Mesenchymal stem cell (in vitro differentiated cells and primary cell): ENCODE results near the gene CIRBP.
A peak's percentile ranks its signal among the peaks of the same experiment; 100 is the strongest.

Experiments
- DNase-seq: peaks from one replicate; pipeline ENCODE4 v3.0.0-alpha.2; 2013
- H2AFZ ChIP-seq: one replicate; pipeline ENCODE4 v1.6.1; 2013; ENCODE audit warnings: low read depth, mild to moderate bottlenecking, control low read depth, inconsistent platforms, low read length, moderate library complexity
- H2AK5ac ChIP-seq: 2 replicates; pipeline ENCODE4 v1.6.1; 2013; ENCODE audit warnings: low read length, moderate library complexity, mild to moderate bottlenecking, inconsistent platforms; ENCODE audit not compliant: severe bottlenecking
- H2BK120ac ChIP-seq: one replicate; pipeline ENCODE4 v1.6.1; 2013; ENCODE audit warnings: low read depth, mild to moderate bottlenecking, inconsistent platforms, low read length, moderate library complexity
- H2BK12ac ChIP-seq, 2 experiments: one replicate each; pipeline ENCODE4 v1.6.1; 2013; ENCODE audit warnings: inconsistent platforms in 2 of 2, low read length in 2 of 2, mild to moderate bottlenecking in 2 of 2, moderate library complexity in 2 of 2, control low read depth in 1 of 2
- H2BK15ac ChIP-seq: one replicate; pipeline ENCODE4 v1.6.1; 2013; ENCODE audit warnings: mild to moderate bottlenecking, low read depth, inconsistent platforms; ENCODE audit not compliant: poor library complexity, severe bottlenecking
- H2BK5ac ChIP-seq: 2 replicates; pipeline ENCODE4 v1.6.1; 2013; ENCODE audit warnings: low read depth, mild to moderate bottlenecking, low read length, control low read depth, inconsistent platforms; ENCODE audit not compliant: poor library complexity, severe bottlenecking
- H3K14ac ChIP-seq, 2 experiments: one replicate each; pipeline ENCODE4 v1.6.1; 2013; ENCODE audit warnings: inconsistent platforms in 2 of 2, low read length in 2 of 2, control low read depth in 1 of 2, mild to moderate bottlenecking in 1 of 2, moderate library complexity in 1 of 2
- H3K18ac ChIP-seq, 2 experiments: one replicate each; pipeline ENCODE4 v1.6.1; 2013; ENCODE audit warnings: inconsistent platforms in 2 of 2, low read length in 2 of 2, control low read depth in 1 of 2, low read depth in 1 of 2, mild to moderate bottlenecking in 1 of 2
- H3K23ac ChIP-seq, 2 experiments: one replicate each; pipeline ENCODE4 v1.6.1; 2013; ENCODE audit warnings: inconsistent platforms in 2 of 2, low read length in 2 of 2, mild to moderate bottlenecking in 2 of 2, moderate library complexity in 2 of 2, control low read depth in 1 of 2
- H3K27ac ChIP-seq: 2 replicates; pipeline ENCODE4 v1.5.1; 2013; ENCODE audit warnings: mild to moderate bottlenecking, moderate library complexity, low read length, control low read depth, inconsistent platforms; ENCODE audit not compliant: poor library complexity, severe bottlenecking
- H3K27me3 ChIP-seq, 2 experiments: 2 replicates each; pipeline versions ENCODE4 v1.6.1 to v1.7.0; 2013; ENCODE audit warnings: low read length in 2 of 2, mild to moderate bottlenecking in 2 of 2, moderate library complexity in 2 of 2, control low read depth in 1 of 2, inconsistent platforms in 1 of 2; ENCODE audit not compliant: control insufficient read depth in 1 of 2, insufficient read depth in 1 of 2
- H3K36me3 ChIP-seq, 2 experiments: 2 replicates each; pipeline versions ENCODE4 v1.6.1 to v1.7.0; 2013; ENCODE audit warnings: low read length in 2 of 2, control low read depth in 1 of 2, inconsistent platforms in 1 of 2, low read depth in 1 of 2, mild to moderate bottlenecking in 1 of 2; ENCODE audit not compliant: insufficient read depth in 2 of 2, control insufficient read depth in 1 of 2
- H3K4ac ChIP-seq, 2 experiments: one replicate each; pipeline ENCODE4 v1.6.1; 2013; ENCODE audit warnings: inconsistent platforms in 2 of 2, low read length in 2 of 2, mild to moderate bottlenecking in 2 of 2, moderate library complexity in 2 of 2, control low read depth in 1 of 2, low read depth in 1 of 2
- H3K4me1 ChIP-seq: 2 replicates; pipeline ENCODE4 v1.6.1; 2013; ENCODE audit warnings: low read depth, low read length, control low read depth; ENCODE audit not compliant: control insufficient read depth, insufficient read depth
- H3K4me2 ChIP-seq: 2 replicates; pipeline ENCODE4 v1.6.1; 2013; ENCODE audit warnings: low read length, mild to moderate bottlenecking, inconsistent platforms; ENCODE audit not compliant: poor library complexity, severe bottlenecking
- H3K4me3 ChIP-seq, 2 experiments: 2 replicates each; pipeline versions ENCODE4 v1.5.1 to v1.7.0; 2013; ENCODE audit warnings: low read length in 2 of 2, mild to moderate bottlenecking in 2 of 2, control low read depth in 1 of 2, low read depth in 1 of 2; ENCODE audit not compliant: insufficient read depth in 1 of 2
- H3K79me1 ChIP-seq: replicated peaks from 2 replicates; pipeline ENCODE4 v1.6.1; 2013; ENCODE audit warnings: mild to moderate bottlenecking, control low read depth, low read length, inconsistent platforms; ENCODE audit not compliant: poor library complexity, severe bottlenecking
- H3K9ac ChIP-seq: 2 replicates; pipeline ENCODE4 v1.7.0; 2013; ENCODE audit warnings: mild to moderate bottlenecking, low read length, moderate library complexity
- H3K9me3 ChIP-seq: 2 replicates; pipeline ENCODE4 v1.7.0; 2013; ENCODE audit warnings: mild to moderate bottlenecking, low read length; ENCODE audit not compliant: control insufficient read depth
- H4K8ac ChIP-seq: one replicate; pipeline ENCODE4 v1.6.1; 2013; ENCODE audit warnings: inconsistent platforms, mild to moderate bottlenecking, low read length, moderate library complexity
- H4K91ac ChIP-seq: one replicate; pipeline ENCODE4 v1.6.1; 2013; ENCODE audit warnings: mild to moderate bottlenecking, low read length, inconsistent platforms
- WGBS: methylation state at CpG from one replicate; pipeline ENCODE4 v1.1.7; 2013; ENCODE audit warnings: mixed read lengths; 5-methylcytosine and 5-hydroxymethylcytosine counted together

Gene CIRBP

GRCh38 chr19:1238369-1239303 lies 30.5 kb upstream of the CIRBP start:
- Histone ChIP-seq H2BK5ac (no peak overlapping the region), H2BK12ac (peak overlapping the region in 1 of 2 experiments; percentile 71), H3K9me3 (no peaks in the 10 kb centered on the region), H3K4me2 (peak overlapping the region; percentile 96), H2AFZ (no peak overlapping the region), H3K9ac (peak overlapping the region; percentile 51), H3K4me3 (peak overlapping the region; percentile 64 to 78), H3K14ac (peak overlapping the region in 1 of 2 experiments; percentile 4), H2BK15ac (no peak overlapping the region), H2AK5ac (no peak overlapping the region), H3K79me1 (peaks cover 25% of the 10 kb centered on the region), H3K27me3 (no peaks in the 10 kb centered on the region), H4K8ac (no peak overlapping the region), H3K36me3 (peaks cover 16 to 30% of the 10 kb centered on the region in 2 experiments), H4K91ac (no peak overlapping the region), H3K4ac (peak overlapping the region; percentile 2 to 17), H3K23ac (peak overlapping the region in 1 of 2 experiments; percentile 0), H3K18ac (peak overlapping the region in 1 of 2 experiments; percentile 54), H3K27ac (no peak overlapping the region), H3K4me1 (peaks cover 43% of the 10 kb centered on the region), H2BK120ac (no peak overlapping the region)
- DNase-seq = no peak
- WGBS = 76% methylated on average over 34 of the region's 34 CpGs

- H2BK12ac ChIP-seq = peak overlapping the region in 1 of 2 experiments; percentile 28
- H3K36me3 ChIP-seq = peaks cover 14 to 29% of the 10 kb centered on the region in 2 experiments
- peak overlapping the region in 1 of 2 experiments; percentile 91 for H3K18ac ChIP-seq
- no peak for DNase-seq
- no peak overlapping the region for H2BK5ac ChIP-seq
- peaks cover 25% of the 10 kb centered on the region for H3K79me1 ChIP-seq
- WGBS = 85% methylated on average over 11 of the region's 11 CpGs
- H2BK15ac ChIP-seq = no peak overlapping the region
- H3K9ac ChIP-seq = peak overlapping the region; percentile 83
- H2BK120ac ChIP-seq = peak overlapping the region; percentile 42
- H2AFZ ChIP-seq = no peak overlapping the region
- H3K9me3 ChIP-seq = no peaks in the 10 kb centered on the region
- H3K4me3 ChIP-seq = no peak overlapping the region
- H3K4me1 ChIP-seq = peaks cover 50% of the 10 kb centered on the region
- peak overlapping the region; percentile 57 to 75 for H3K4ac ChIP-seq
- H3K27ac ChIP-seq = no peak overlapping the region
- no peaks in the 10 kb centered on the region for H3K27me3 ChIP-seq
- no peak overlapping the region for H3K14ac ChIP-seq
- no peak overlapping the region for H2AK5ac ChIP-seq
- peak overlapping the region; percentile 94 for H4K8ac ChIP-seq
- H4K91ac ChIP-seq = peak overlapping the region; percentile 93
- H3K4me2 ChIP-seq = no peak overlapping the region
- H3K23ac ChIP-seq = no peak overlapping the region
Measured at GRCh38 chr19:1239420-1239795, 29.7 kb upstream of the CIRBP start.

- peak overlapping the region; percentile 57 to 75 for H3K4ac ChIP-seq
- peaks cover 11 to 29% of the 10 kb centered on the region in 2 experiments for H3K36me3 ChIP-seq
- DNase-seq = peak; percentile 89
- H4K91ac ChIP-seq = peak overlapping the region; percentile 93
- peak overlapping the region; percentile 85 for H3K9ac ChIP-seq
- no peak overlapping the region for H2BK5ac ChIP-seq
- peak overlapping the region; percentile 70 for H2BK15ac ChIP-seq
- 14% methylated on average over 77 of the region's 84 CpGs for whole genome bisulfite sequencing
- peak overlapping the region; percentile 75 for H2AFZ ChIP-seq
- H3K4me1 ChIP-seq = peaks cover 56% of the 10 kb centered on the region
- peak overlapping the region; percentile 3 to 68 for H3K4me3 ChIP-seq
- peak overlapping the region in 1 of 2 experiments; percentile 73 for H3K14ac ChIP-seq
- H3K23ac ChIP-seq = no peak overlapping the region
- H3K4me2 ChIP-seq = peak overlapping the region; percentile 77
- no peaks in the 10 kb centered on the region for H3K27me3 ChIP-seq
- H4K8ac ChIP-seq = peak overlapping the region; percentile 94
- H2BK12ac ChIP-seq = peak overlapping the region; percentile 28 to 85
- no peak overlapping the region for H2AK5ac ChIP-seq
- peak overlapping the region; percentile 42 for H2BK120ac ChIP-seq
- peaks cover 21% of the 10 kb centered on the region for H3K79me1 ChIP-seq
- H3K9me3 ChIP-seq = no peaks in the 10 kb centered on the region
- peak overlapping the region; percentile 87 to 91 for H3K18ac ChIP-seq
- no peak overlapping the region for H3K27ac ChIP-seq
Measured at GRCh38 chr19:1239796-1240737, 29.1 kb upstream of the CIRBP start.
